ENCODE data around the gene SHH.
"Not testable (repeated sequence)": the region's sequence is repeated elsewhere in the genome, so short reads cannot be mapped to it uniquely, and the experiment has no call there.

Gene SHH

GRCh38 chr7:155818820-155819168, 6.5 kb upstream of the SHH start:
- DNase-seq, result no peak

GRCh38 chr7:155818154-155818819, 6.0 kb upstream of the SHH start:
- DNase-seq, result no peak

GRCh38 chr7:155817515-155817914, 5.3 kb upstream of the SHH start:
- DNase-seq, result not testable (repeated sequence)

DNA sequence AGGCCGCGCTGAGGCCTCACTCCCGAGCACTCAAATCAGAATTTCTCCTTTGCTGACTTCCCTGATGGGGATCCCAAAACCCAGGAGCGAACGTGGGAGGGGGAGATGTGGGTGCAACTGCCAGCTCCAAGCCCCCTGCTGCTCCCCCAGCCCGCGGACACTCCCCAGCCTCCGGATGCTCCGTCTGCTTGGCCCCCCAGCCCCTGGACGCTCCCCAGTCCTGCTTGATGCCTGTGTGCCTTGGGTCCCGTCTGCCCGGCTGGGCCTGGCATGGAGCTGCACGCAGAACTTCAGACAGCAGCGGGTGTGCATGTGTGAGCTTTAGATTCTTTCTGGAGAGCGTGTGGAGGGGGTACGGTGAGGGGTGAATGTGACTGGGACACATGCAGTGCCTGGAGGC, 4.7 kb upstream of the SHH start:
- DNase-seq, result no peak

- no peak for DNase-seq
These were observed 3.9 kb upstream of the SHH start for GRCh38 chr7:155816192-155816508.

- no peak for DNase-seq
These were observed 3.3 kb upstream of the SHH start for GRCh38 chr7:155815332-155816191.

GRCh38 chr7:155814316-155815276, 2.3 kb upstream of the SHH start:
- no peak for DNase-seq

DNA sequence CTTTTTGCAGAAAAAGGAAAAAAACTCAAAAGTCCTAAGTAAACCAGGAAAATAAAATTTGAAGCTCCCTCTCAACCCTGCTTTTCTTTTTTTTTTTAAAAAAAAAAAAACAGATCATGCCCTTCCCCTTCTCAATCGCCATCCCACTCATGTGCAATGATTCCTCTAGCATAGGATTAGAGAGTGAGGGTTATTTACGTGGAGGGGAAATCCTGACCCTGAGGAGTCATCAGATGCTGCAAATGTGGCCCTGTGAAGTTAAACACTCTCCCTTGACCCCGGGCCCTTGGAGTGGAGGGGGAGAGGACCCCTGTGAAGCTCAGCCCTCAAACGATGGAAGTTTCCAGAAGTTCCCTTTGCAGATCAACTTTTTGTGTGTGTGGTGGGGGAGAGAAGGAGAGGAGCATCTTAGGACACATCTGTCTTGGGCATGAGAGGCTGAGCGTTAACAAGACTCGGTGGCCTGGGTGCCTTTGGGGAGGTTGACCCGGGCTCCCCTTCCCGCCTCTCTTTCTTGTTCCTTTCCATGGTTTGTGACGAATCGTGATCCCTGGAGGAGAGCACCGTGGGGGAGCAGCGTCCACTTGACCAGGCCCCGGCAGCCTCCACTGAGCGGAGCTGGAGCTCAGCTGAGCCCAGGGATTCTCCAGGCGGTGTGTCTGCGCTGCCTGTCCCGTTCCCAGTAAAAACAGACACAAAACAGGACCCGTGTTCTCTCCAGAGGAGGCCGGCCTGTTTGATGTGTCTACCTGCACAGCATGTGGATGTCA, 1.5 kb upstream of the SHH start:
- DNase-seq, result no peak

GRCh38 chr7:155813125-155813524, 862 bp upstream of the SHH start:
- no peak for DNase-seq

DNA sequence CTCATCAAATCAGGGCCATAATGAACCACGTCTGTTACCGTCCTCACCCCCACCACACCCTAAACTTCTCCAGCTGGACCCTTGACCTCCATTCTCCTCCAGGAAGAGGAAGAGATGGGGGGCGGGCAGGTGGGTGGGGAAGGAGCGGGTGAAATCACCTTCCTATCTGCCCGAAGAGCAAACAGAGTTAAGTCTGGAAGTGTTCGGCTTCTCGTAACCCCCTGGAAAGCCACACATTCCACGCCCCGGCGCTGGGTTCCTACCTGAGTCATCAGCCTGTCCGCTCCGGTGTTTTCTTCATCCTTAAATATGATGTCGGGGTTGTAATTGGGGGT, 736 bp downstream of the SHH start:
- DNase-seq, result no peak

DNA sequence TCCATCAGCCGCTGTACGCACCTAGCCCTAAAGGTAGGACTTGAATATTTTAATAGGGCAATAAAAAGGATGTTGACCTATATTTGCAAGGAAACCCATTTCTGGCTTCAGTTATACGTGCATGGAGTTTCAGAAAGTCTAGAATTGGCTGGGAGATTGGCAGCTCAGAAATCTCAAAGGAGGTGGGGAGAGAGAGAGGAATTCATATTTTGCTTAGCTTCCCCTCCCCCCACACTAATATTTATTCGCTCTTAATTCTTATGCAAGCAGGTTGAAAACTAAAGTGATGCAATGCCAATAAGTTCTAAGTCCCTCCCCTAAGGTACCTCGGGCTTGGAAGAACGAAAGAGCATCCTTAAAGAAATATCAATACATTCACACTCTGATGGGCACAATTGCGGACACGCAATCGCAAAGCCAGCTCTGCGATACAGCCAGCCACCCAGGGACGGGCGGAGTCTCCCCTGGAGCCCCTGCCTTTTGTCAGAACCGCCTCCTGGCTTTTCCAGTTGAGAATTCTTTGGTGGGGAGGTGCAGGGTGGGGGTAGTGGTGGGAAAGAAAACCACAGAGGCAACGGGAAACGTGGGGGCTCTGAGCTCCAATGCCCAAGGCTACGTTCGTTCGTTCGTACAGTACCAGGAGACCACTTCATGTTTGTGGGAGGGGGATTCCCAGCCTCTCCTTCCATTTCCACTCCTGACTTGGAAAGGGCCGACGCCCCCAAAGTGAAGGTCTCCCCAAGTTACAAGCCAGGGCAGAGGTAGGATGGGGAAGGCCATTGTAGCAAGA, 1.3 kb downstream of the SHH start:
- no peak for DNase-seq

GRCh38 chr7:155809947-155810769, 2.1 kb downstream of the SHH start:
- no peak for DNase-seq

DNA sequence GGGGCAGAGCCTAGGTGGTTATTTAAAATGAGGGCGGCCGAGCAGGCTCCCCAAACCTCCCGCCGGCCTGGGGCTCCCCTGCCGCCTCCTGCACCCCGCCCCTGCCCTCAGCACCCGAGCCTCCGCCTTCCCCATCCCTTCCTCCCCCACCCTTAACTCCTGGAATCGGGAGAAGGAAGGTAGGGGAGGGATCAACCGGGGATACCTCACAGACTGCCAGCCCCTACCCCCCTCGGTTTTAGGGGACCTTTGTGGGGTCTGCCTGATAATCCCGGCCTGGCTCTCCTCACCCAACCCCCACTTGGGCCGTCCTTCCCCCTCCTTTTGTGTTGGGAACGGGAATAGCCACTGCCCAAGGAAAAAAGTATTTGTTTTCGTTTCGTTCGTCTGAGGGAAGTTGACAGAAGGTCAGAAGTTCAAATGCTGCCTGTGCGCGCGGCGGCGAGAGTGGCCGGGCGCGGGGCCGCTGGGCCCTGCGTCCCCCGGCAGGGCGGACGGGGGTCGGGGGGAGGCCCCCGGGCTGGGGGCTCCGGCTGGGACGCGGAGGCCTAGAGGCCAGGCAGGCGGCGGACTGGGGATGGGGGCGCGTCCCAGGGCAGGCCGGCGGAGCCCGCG, 2.8 kb downstream of the SHH start:
- DNase-seq, result no peak

DNA sequence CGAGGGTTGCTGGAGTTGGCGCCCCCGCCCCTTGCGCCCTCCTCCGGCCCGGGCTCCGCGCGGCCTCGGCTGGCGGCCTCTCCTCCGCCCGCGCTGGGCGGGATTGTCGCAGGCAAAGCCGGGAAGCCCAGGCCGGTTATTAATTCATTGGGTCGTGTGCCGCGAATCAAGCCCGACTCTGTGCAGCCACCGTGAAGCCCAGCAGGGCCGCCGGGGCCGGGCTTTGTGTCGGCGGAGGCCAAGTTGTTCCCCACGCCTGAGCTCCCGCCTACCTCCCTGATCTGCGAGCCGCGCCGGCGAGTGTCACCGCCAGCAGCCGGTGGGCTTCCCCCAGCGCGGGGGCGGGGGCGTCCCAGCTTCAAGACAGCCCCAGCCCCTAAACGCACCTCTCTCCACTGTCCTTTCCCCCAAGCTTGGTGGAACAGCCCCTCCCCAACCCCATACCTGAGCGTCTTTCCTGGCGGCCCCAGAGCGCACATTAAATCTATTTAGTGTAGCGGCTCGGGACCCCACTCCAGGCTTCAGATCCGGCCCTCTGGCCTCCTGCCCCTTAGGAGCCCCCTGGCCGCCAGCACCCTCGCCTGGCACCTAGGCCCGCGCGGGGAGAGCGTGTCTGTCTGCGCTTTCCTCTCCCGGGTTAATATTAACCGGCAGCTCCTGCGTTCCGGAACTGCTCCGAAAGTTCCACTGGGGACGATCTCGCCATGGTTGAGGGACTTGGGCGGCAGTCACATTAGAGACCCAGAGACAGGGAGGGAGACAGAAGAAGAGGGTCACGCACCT, 3.5 kb downstream of the SHH start:
- no peak for DNase-seq

DNA sequence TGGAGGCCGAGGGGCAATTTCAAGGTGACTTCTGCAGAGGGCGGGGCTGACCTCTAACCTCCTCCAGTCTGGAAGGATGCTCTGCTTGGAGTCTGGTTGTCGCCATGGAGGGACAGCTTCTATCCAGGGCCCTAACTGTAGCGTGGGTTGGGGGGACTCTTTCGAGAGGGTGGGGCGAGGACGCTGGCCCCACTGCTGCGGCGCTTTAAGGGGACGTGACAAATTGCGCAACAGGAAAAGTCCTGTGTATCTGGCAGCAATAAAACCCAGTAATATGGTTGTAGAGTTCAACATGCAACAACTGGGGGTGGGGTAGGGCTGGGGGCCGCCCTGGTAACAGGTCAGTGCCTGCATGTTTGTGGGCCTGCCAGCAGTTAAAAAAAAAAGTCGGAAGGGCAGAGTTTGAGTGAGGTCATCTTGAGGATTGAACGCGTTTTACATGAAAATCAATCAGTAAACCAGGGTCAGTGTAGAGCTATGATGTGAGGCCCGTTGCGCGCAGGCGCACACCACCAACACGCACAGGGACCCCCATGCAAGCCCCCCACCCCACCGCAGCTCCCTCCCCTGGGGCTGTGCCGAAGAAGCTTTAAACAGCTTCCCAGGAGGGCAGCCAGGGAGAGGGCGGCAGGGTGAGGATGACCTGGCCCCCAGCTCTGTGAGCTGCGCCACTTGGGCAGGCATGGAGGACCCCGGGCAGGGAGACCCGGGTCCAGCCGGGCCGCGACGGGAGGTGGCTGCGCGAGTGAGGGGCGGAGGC, 4.3 kb downstream of the SHH start:
- DNase-seq, result no peak

GRCh38 chr7:155807065-155807671, 5.1 kb downstream of the SHH start:
- DNase-seq, result no peak

DNA sequence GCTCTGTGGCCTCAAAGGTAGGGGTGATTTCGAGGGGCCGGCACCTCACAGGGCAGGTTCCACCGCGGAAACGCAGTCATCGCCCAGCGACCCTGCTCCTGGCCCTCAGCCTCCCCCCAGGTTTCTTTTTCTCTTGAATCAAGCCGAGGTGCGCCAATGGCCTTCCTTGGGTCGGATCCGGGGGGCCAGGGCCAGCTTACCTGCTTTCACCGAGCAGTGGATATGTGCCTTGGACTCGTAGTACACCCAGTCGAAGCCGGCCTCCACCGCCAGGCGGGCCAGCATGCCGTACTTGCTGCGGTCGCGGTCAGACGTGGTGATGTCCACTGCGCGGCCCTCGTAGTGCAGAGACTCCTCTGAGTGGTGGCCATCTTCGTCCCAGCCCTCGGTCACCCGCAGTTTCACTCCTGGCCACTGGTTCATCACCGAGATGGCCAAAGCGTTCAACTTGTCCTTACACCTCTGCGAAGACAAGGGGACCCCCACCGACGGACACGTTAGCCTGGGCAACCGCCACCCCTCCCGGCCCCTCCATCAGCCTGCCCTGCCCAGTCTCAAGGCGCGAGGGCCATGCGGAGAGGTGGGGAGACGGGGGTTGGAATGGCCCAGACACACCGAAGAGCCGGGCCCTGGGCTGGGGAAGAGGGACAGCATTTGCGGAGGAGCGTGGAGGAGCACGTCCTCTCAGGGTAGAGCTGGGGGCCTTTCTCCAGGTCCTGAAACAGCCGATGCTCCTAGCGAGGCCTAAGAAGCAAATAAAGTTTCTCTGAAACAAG, 6.0 kb downstream of the SHH start:
- DNase-seq, result no peak

DNA sequence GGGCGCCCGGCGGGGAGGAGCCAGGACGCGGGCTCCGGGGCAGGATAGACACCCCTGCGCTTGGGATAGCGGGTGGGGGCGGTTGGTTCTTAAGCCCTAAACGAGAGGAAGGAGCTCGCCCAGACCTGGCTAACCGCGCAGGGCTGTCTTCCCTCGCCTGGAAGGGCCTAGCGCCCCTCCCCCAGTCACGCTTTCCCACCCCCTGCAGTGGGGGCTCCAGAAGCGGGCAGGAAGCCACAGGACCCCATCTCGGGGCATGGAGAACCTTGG, 6.5 kb downstream of the SHH start:
- DNase-seq, result no peak

All from NCI-H1092 (cell line).